ENCODE results near the gene ULK4. TPM values are rescaled to one million over a fixed set of nuclear protein-coding genes. Genes with fewer than 3 reads are reported as not detected.

The ULK4 gene
- total and polyA plus RNA-seq, 9 donors, result 2.4 to 58.7 (median 7.3) TPM

DNA sequence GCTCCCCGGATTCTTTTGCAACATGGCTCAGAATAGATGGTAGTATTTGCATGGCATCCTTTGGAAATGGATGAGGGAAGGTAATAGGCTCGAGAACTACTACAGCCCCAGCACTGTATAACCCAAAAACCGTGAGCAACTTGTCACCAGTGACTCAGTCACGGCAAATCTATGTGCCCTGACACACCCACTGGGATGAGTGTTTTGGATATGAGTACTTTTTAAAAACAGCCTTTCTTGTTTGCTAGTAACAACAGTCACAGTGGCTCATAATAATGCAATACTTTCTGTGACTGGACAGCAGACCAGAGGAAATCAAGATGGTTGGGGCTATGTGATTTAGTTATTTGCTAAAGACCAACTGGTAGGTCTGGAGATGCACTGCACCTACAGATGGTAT lies 299.6 kb downstream of the ULK4 start:
- H3K36me3 ChIP-seq, result no peaks in the 10 kb centered on the region
- H3K27me3 ChIP-seq, result no peaks in the 10 kb centered on the region
- no peak for DNase-seq
- H3K4me1 ChIP-seq (ENCODE audit: insufficient read depth), result no peaks in the 10 kb centered on the region
- TF ChIP-seq, protein P1, sequence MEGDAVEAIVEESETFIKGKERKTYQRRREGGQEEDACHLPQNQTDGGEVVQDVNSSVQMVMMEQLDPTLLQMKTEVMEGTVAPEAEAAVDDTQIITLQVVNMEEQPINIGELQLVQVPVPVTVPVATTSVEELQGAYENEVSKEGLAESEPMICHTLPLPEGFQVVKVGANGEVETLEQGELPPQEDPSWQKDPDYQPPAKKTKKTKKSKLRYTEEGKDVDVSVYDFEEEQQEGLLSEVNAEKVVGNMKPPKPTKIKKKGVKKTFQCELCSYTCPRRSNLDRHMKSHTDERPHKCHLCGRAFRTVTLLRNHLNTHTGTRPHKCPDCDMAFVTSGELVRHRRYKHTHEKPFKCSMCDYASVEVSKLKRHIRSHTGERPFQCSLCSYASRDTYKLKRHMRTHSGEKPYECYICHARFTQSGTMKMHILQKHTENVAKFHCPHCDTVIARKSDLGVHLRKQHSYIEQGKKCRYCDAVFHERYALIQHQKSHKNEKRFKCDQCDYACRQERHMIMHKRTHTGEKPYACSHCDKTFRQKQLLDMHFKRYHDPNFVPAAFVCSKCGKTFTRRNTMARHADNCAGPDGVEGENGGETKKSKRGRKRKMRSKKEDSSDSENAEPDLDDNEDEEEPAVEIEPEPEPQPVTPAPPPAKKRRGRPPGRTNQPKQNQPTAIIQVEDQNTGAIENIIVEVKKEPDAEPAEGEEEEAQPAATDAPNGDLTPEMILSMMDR (IDR thresholded peaks at IDR 0.05), result no peak
- TF ChIP-seq POLR2A (IDR thresholded peaks at IDR 0.05) (no peak), EP300 (IDR thresholded peaks at IDR 0.05) (no peak)
- intact Hi-C loops (cut with DNase I), result no loop called here
- H3K4me3 ChIP-seq, result no peak overlapping the region
- H3K9me3 ChIP-seq, result no peaks in the 10 kb centered on the region
- no peak overlapping the region for H3K27ac ChIP-seq
- WGBS, 3 donors, result 94 to 95% (median 94%) methylated on average over 4 of the region's 4 CpGs

DNA sequence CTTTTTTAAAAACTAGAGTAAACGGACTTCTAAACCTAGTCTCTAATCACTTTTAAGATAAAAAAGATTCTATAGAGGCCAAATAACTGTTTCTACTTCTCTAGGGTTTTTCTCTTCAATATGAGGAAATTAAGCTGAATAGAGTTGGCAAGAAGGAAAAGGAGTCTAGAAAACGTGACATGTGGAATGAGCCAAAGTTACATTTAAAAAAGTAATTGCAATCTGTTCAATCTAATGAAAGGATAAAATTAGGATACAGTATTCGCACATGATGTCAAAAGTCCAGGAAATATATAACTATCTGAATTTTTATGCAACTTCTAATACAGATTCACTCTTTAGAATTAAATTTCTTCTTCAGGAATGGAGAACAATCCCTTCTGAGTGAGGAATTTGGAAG lies 300.1 kb downstream of the ULK4 start:
- WGBS, 3 donors, result 74 to 86% (median 83%) methylated on average over 3 of the region's 3 CpGs
- Histone ChIP-seq H3K4me3 (no peak overlapping the region), H3K4me1 (ENCODE audit: insufficient read depth) (no peaks in the 10 kb centered on the region), H3K36me3 (no peaks in the 10 kb centered on the region), H3K9me3 (no peaks in the 10 kb centered on the region), H3K27ac (no peak overlapping the region), H3K27me3 (no peaks in the 10 kb centered on the region)
- intact Hi-C loops (cut with DNase I), result no loop called here
- no peak for DNase-seq
- TF ChIP-seq EP300 (IDR thresholded peaks at IDR 0.05), result no peak
- TF ChIP-seq, protein P1 (IDR thresholded peaks at IDR 0.05), result no peak
- TF ChIP-seq POLR2A (IDR thresholded peaks at IDR 0.05), result no peak

DNA sequence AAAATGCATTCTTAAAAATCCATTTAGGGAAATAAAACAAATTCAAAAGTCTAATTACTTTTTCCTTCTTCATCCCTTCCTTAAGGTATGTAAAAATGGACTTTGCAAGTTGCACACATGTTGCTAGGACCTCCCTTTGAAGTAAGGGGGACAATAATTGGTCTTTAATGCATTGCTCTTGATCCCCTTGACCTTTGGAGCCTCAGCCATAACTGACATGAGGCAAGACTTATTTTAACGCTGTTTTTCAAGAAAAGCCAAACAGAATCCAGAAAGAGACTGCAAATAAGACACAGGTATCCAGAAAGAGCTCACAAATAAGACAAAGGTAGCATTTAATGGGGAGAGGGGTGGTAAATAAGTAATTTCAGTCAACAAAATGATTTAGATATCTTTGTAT lies 301.4 kb downstream of the ULK4 start:
- DNase-seq, result no peak
- WGBS, 3 donors, result 77 to 91% (median 80%) methylated on average over 1 of the region's 1 CpG
- TF ChIP-seq, protein P1 (IDR thresholded peaks at IDR 0.05), result no peak
- TF ChIP-seq POLR2A (IDR thresholded peaks at IDR 0.05) (no peak), EP300 (IDR thresholded peaks at IDR 0.05) (no peak)
- Histone ChIP-seq H3K9me3 (no peaks in the 10 kb centered on the region), H3K4me1 (ENCODE audit: insufficient read depth) (no peaks in the 10 kb centered on the region), H3K36me3 (no peaks in the 10 kb centered on the region), H3K27ac (no peak overlapping the region), H3K4me3 (no peak overlapping the region), H3K27me3 (no peaks in the 10 kb centered on the region)
- intact Hi-C loops (cut with DNase I), result no loop called here

DNA sequence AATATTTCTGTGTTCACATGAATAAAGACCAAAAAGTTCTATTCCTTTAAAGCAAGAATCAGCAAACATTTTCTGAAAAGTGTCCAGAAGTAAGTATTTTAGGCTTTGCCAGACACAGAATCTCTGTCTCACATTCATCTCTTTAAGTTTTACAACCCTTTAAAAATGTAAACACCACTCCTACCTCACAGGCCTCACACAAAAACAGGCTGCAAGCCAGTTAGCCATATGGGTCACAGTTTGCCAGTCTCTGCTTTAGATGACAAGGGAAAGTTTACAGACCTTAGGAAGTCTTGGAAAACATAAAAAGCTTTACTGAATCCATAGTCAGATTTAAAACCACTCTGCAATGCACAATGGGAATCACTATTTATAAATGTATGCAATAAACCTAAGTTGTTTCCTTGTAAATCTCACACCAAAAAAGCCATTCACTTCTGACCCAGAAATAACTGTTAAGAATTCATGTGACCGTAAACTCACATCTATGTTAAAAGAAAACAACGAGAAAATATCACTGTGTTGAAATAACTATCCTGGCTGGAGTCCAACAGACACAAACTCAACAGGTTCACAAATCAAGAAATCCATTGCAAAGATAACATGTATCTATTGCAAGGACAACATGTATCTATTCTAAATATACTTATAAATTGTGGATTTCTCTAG lies 308.2 kb downstream of the ULK4 start:
- intact Hi-C loops (cut with DNase I), result no loop called here

More for the DNA sequence above, 308.2 kb downstream of the ULK4 start:
- no peak overlapping the region for H3K4me3 ChIP-seq
- H3K27ac ChIP-seq, result peak overlapping the region in 1 of 2 donors; percentile 40
- H3K27me3 ChIP-seq, result no peaks in the 10 kb centered on the region
- H3K4me1 ChIP-seq (ENCODE audit: insufficient read depth), result peaks cover 14% of the 10 kb centered on the region
- no peaks in the 10 kb centered on the region for H3K36me3 ChIP-seq
- no peaks in the 10 kb centered on the region for H3K9me3 ChIP-seq
- no peak for DNase-seq
- TF ChIP-seq EP300 (IDR thresholded peaks at IDR 0.05), result no peak
- no peak for TF ChIP-seq POLR2A (IDR thresholded peaks at IDR 0.05)
- TF ChIP-seq, protein P1 (IDR thresholded peaks at IDR 0.05), result no peak
- 5 to 13% (median 12%) methylated on average over 2 of the region's 2 CpGs for WGBS, 3 donors

Data from ovary (tissue), 9 donors.